ENCODE results near the gene MACC1.
"Not testable (repeated sequence)": the region's sequence is repeated elsewhere in the genome, so short reads cannot be mapped to it uniquely, and the experiment has no call there.

The MACC1 gene

DNA sequence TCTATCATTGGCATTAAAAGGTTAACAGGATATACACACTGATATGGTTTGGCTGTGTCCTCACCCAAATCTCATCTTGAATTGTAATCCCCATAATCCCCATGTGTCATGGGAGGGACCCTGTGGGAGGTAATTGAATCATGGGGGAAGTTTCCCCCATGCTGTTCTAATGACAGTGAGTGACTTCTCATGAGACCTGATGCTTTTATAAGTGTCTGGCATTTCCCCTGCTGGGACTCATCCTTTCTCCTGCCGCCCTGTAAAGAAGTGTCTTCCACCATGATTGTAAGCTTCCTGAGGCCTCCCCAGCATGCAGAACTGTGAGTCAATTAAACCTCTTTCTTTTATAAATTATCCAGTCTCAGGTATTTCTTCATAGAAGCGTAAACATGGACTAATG lies 9.4 kb downstream of the MACC1 start:
- H3K27ac ChIP-seq (ENCODE audit: low read depth, low read length); H3K36me3 ChIP-seq (ENCODE audit: insufficient read depth, low read length); H3K4me3 ChIP-seq (ENCODE audit: low read depth, low read length); H3K27me3 ChIP-seq (ENCODE audit: insufficient read depth, low read length); H2AFZ ChIP-seq (ENCODE audit: low read length, unreplicated experiment); H3K4me1 ChIP-seq (ENCODE audit: control insufficient read depth, insufficient read depth, low read length, unreplicated experiment); H3K79me2 ChIP-seq (ENCODE audit: control insufficient read depth, insufficient read depth, low read length, unreplicated experiment): not testable (repeated sequence)

GRCh38 chr7:20206104-20206896 lies 10.9 kb downstream of the MACC1 start:
- Histone ChIP-seq H3K79me2 (ENCODE audit: control insufficient read depth, insufficient read depth, low read length, unreplicated experiment) (no peaks in the 10 kb centered on the region), H3K36me3 (ENCODE audit: insufficient read depth, low read length) (no peaks in the 10 kb centered on the region), H3K27ac (ENCODE audit: low read depth, low read length) (no peak overlapping the region), H3K4me3 (ENCODE audit: low read depth, low read length) (no peak overlapping the region), H2AFZ (ENCODE audit: low read length, unreplicated experiment) (no peak overlapping the region), H3K4me1 (ENCODE audit: control insufficient read depth, insufficient read depth, low read length, unreplicated experiment) (no peaks in the 10 kb centered on the region), H3K27me3 (ENCODE audit: insufficient read depth, low read length) (no peaks in the 10 kb centered on the region)

DNA sequence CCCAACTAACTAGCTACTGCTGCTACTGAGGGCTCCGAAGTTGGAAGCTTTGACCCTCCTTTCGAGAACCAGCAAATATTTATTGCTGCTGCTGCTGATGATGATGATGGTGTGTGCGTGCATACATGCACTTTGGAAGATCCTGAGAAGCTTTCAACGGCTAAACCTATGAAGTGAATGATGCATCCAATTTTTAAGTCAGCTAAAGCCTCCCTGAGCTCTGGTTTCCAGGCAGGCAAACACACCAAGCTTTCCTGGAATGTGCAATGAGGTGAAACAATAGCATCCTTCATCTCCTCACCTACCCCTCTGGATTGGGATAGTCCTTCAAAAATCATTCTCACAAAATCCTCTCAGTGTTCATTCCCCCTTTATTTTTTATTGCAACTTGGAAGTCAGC lies 13.9 kb downstream of the MACC1 start:
- Histone ChIP-seq H3K27me3 (ENCODE audit: insufficient read depth, low read length) (no peaks in the 10 kb centered on the region), H2AFZ (ENCODE audit: low read length, unreplicated experiment) (no peak overlapping the region), H3K36me3 (ENCODE audit: insufficient read depth, low read length) (no peaks in the 10 kb centered on the region), H3K79me2 (ENCODE audit: control insufficient read depth, insufficient read depth, low read length, unreplicated experiment) (no peaks in the 10 kb centered on the region), H3K4me3 (ENCODE audit: low read depth, low read length) (no peak overlapping the region), H3K27ac (ENCODE audit: low read depth, low read length) (no peak overlapping the region), H3K4me1 (ENCODE audit: control insufficient read depth, insufficient read depth, low read length, unreplicated experiment) (peaks cover 13% of the 10 kb centered on the region)

- Histone ChIP-seq H3K27me3 (ENCODE audit: insufficient read depth, low read length) (no peaks in the 10 kb centered on the region), H2AFZ (ENCODE audit: low read length, unreplicated experiment) (no peak overlapping the region), H3K4me1 (ENCODE audit: control insufficient read depth, insufficient read depth, low read length, unreplicated experiment) (peaks cover 18% of the 10 kb centered on the region), H3K79me2 (ENCODE audit: control insufficient read depth, insufficient read depth, low read length, unreplicated experiment) (no peaks in the 10 kb centered on the region), H3K27ac (ENCODE audit: low read depth, low read length) (no peak overlapping the region), H3K36me3 (ENCODE audit: insufficient read depth, low read length) (no peaks in the 10 kb centered on the region), H3K4me3 (ENCODE audit: low read depth, low read length) (no peak overlapping the region)
These were observed 15.8 kb downstream of the MACC1 start for GRCh38 chr7:20201380-20201779.

GRCh38 chr7:20200971-20201370 lies 16.2 kb downstream of the MACC1 start:
- Histone ChIP-seq H3K79me2 (ENCODE audit: control insufficient read depth, insufficient read depth, low read length, unreplicated experiment) (no peaks in the 10 kb centered on the region), H3K27me3 (ENCODE audit: insufficient read depth, low read length) (no peaks in the 10 kb centered on the region), H3K27ac (ENCODE audit: low read depth, low read length) (no peak overlapping the region), H3K36me3 (ENCODE audit: insufficient read depth, low read length) (no peaks in the 10 kb centered on the region), H3K4me1 (ENCODE audit: control insufficient read depth, insufficient read depth, low read length, unreplicated experiment) (peaks cover 18% of the 10 kb centered on the region), H2AFZ (ENCODE audit: low read length, unreplicated experiment) (no peak overlapping the region), H3K4me3 (ENCODE audit: low read depth, low read length) (no peak overlapping the region)

DNA sequence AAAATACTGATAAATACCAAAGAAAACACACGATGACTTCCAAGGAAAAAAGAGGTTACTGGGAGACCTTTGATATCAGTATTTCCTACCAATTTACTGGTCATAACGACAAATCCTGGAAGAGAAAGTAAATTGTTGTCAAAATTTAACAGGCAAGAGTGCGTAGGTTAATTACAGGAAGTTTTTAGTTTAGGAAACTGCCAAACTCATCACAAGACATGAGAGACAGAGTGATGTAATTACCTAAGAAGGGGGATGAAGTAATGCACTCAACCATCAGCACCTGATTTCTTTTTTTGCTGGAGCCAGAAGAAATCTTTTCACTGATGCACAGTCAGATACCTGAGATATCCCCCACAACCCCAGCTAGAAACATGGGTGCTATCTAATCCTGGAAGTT lies 16.8 kb downstream of the MACC1 start:
- 0 out of 2 replicates have a peak overlapping the region, but pooled peaks have one; percentile 60 for H3K27ac ChIP-seq (ENCODE audit: low read depth, low read length)
- no peaks in the 10 kb centered on the region for H3K79me2 ChIP-seq (ENCODE audit: control insufficient read depth, insufficient read depth, low read length, unreplicated experiment)
- H3K36me3 ChIP-seq (ENCODE audit: insufficient read depth, low read length), result no peaks in the 10 kb centered on the region
- H3K4me3 ChIP-seq (ENCODE audit: low read depth, low read length), result no peak overlapping the region
- H3K27me3 ChIP-seq (ENCODE audit: insufficient read depth, low read length), result no peaks in the 10 kb centered on the region
- H2AFZ ChIP-seq (ENCODE audit: low read length, unreplicated experiment), result peak overlapping the region; percentile 80
- H3K4me1 ChIP-seq (ENCODE audit: control insufficient read depth, insufficient read depth, low read length, unreplicated experiment), result peaks cover 18% of the 10 kb centered on the region

GRCh38 chr7:20199015-20199737 lies 18.0 kb downstream of the MACC1 start:
- H3K79me2 ChIP-seq (ENCODE audit: control insufficient read depth, insufficient read depth, low read length, unreplicated experiment), result no peaks in the 10 kb centered on the region
- no peaks in the 10 kb centered on the region for H3K36me3 ChIP-seq (ENCODE audit: insufficient read depth, low read length)
- no peaks in the 10 kb centered on the region for H3K27me3 ChIP-seq (ENCODE audit: insufficient read depth, low read length)
- H2AFZ ChIP-seq (ENCODE audit: low read length, unreplicated experiment), result peak overlapping the region; percentile 47
- H3K4me3 ChIP-seq (ENCODE audit: low read depth, low read length), result peak overlapping the region; percentile 7; the same call in 1 of the 2 replicates
- H3K27ac ChIP-seq (ENCODE audit: low read depth, low read length), result peak overlapping the region; percentile 60
- peaks cover 18% of the 10 kb centered on the region for H3K4me1 ChIP-seq (ENCODE audit: control insufficient read depth, insufficient read depth, low read length, unreplicated experiment)

DNA sequence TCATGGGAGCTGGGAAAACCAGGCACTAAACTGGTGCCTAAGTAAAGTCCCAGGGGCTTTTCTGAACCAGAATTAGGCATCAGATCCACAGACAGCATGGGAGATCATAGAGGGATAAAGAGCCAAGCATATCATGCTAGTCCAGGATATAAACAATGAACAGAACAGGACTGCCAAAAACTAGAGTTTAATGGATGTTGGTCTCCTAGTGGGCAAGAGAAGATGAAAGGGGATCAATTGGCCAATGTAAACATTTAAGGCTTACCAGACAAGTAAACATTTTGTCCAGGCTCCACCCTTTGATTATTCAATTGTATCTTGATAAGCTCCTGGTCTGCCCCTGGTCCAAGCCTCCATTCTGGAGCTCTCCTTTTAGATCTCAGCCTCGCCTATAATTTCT lies 18.9 kb downstream of the MACC1 start:
- no peaks in the 10 kb centered on the region for H3K36me3 ChIP-seq (ENCODE audit: insufficient read depth, low read length)
- H2AFZ ChIP-seq (ENCODE audit: low read length, unreplicated experiment), result no peak overlapping the region
- no peak overlapping the region for H3K4me3 ChIP-seq (ENCODE audit: low read depth, low read length)
- no peaks in the 10 kb centered on the region for H3K27me3 ChIP-seq (ENCODE audit: insufficient read depth, low read length)
- no peaks in the 10 kb centered on the region for H3K79me2 ChIP-seq (ENCODE audit: control insufficient read depth, insufficient read depth, low read length, unreplicated experiment)
- peaks cover 18% of the 10 kb centered on the region for H3K4me1 ChIP-seq (ENCODE audit: control insufficient read depth, insufficient read depth, low read length, unreplicated experiment)
- H3K27ac ChIP-seq (ENCODE audit: low read depth, low read length), result no peak overlapping the region

DNA sequence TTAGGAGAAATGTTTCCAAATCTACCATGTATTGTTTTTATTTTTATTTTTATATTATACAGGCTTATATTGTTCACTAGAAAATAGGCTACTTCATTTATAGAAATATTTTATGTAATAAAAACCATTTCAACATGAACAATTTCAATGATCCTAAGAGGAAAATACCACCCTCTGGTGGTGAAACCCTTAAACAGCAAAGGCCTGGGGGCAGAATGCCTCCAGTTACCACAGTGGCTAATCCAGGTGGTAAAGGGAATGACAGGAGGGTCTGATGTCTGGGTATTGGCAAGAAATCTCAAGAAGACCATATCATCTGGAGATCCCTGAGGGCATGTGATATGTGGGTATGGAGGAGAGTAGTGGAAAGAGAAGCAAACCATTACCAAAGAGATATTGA lies 19.3 kb downstream of the MACC1 start:
- Histone ChIP-seq H3K27ac (ENCODE audit: low read depth, low read length) (no peak overlapping the region), H3K4me3 (ENCODE audit: low read depth, low read length) (no peak overlapping the region), H3K27me3 (ENCODE audit: insufficient read depth, low read length) (no peaks in the 10 kb centered on the region), H3K36me3 (ENCODE audit: insufficient read depth, low read length) (no peaks in the 10 kb centered on the region), H3K79me2 (ENCODE audit: control insufficient read depth, insufficient read depth, low read length, unreplicated experiment) (no peaks in the 10 kb centered on the region), H3K4me1 (ENCODE audit: control insufficient read depth, insufficient read depth, low read length, unreplicated experiment) (peaks cover 18% of the 10 kb centered on the region), H2AFZ (ENCODE audit: low read length, unreplicated experiment) (no peak overlapping the region)

GRCh38 chr7:20197125-20197748 lies 19.9 kb downstream of the MACC1 start:
- Histone ChIP-seq H3K79me2 (ENCODE audit: control insufficient read depth, insufficient read depth, low read length, unreplicated experiment) (no peaks in the 10 kb centered on the region), H3K4me3 (ENCODE audit: low read depth, low read length) (no peak overlapping the region), H2AFZ (ENCODE audit: low read length, unreplicated experiment) (no peak overlapping the region), H3K27ac (ENCODE audit: low read depth, low read length) (no peak overlapping the region), H3K4me1 (ENCODE audit: control insufficient read depth, insufficient read depth, low read length, unreplicated experiment) (peaks cover 18% of the 10 kb centered on the region), H3K36me3 (ENCODE audit: insufficient read depth, low read length) (no peaks in the 10 kb centered on the region), H3K27me3 (ENCODE audit: insufficient read depth, low read length) (no peaks in the 10 kb centered on the region)

Measured in ACC112 (cell line).